WTC11 (cell line): Measurements from ENCODE around the gene KCNMA1. TPM values are rescaled to one million over a fixed set of nuclear protein-coding genes. Genes with fewer than 3 reads are reported as not detected.

Experiments
- ATAC-seq: fragments of 200-7000 bp; cut with Tn5 transposase; 2 replicates; pipeline ENCODE4 v1.10.0; 2021; ENCODE audit warnings: mild to moderate bottlenecking, moderate library complexity
- CTCF ChIA-PET: fragments of 300-600 bp; sonication (Branson Sonifier 250); formaldehyde crosslinking; loops from one replicate; lab custom pipeline; 2021; ENCODE audit warnings: antibody characterized with exemption; lab: Charles Lee
- POLR2A ChIA-PET: fragments of 350-600 bp; sonication (Branson Sonifier 250); formaldehyde crosslinking; loops from one replicate; lab custom pipeline; 2021; ENCODE audit warnings: antibody characterized with exemption; lab: Charles Lee
- DNase-seq: peaks from one replicate; pipeline ENCODE4 v3.0.0; 2021; ENCODE audit warnings: low spot score
- H3K27ac Mint-ChIP-seq: 2 replicates; pipeline ENCODE4 v1.8.0; 2021; ENCODE audit warnings: mixed read lengths
- H3K27me3 Mint-ChIP-seq: 2 replicates; pipeline ENCODE4 v1.8.0; 2021; ENCODE audit warnings: low read depth, mild to moderate bottlenecking, moderate library complexity, mixed read lengths
- H3K36me3 Mint-ChIP-seq: 2 replicates; pipeline ENCODE4 v1.8.0; 2021; ENCODE audit warnings: mixed read lengths
- H3K4me1 Mint-ChIP-seq: 2 replicates; pipeline ENCODE4 v1.8.0; 2022; ENCODE audit warnings: mixed read lengths
- H3K4me3 Mint-ChIP-seq: 2 replicates; pipeline ENCODE4 v1.8.0; 2021; ENCODE audit warnings: mild to moderate bottlenecking, moderate library complexity, mixed read lengths
- H3K9me3 Mint-ChIP-seq: 2 replicates; pipeline ENCODE4 v1.8.0; 2021; ENCODE audit warnings: mixed read lengths
- CBFB ChIP-seq: sonication (generic); formaldehyde crosslinking; IDR thresholded peaks from 2 replicates; pipeline ENCODE4 v1.8.1; 2022; ENCODE audit warnings: mild to moderate bottlenecking, low read depth, missing genetic modification reagents
- CREB1 ChIP-seq: sonication (generic); formaldehyde crosslinking; IDR thresholded peaks from 2 replicates; pipeline ENCODE4 v1.8.0; 2023; ENCODE audit warnings: mild to moderate bottlenecking, missing genetic modification reagents
- EMX1 ChIP-seq: fragments of 250-450 bp; sonication (Bioruptor Pico); IDR thresholded peaks from 2 replicates; pipeline ENCODE4 v1.8.0; 2021; ENCODE audit warnings: mild to moderate bottlenecking
- ESRRA ChIP-seq: sonication (generic); formaldehyde crosslinking; IDR thresholded peaks from 2 replicates; pipeline ENCODE4 v1.8.1; 2022; ENCODE audit warnings: mild to moderate bottlenecking, missing genetic modification reagents, borderline replicate concordance
- FOXP1 ChIP-seq: sonication (generic); formaldehyde crosslinking; IDR thresholded peaks from 2 replicates; pipeline ENCODE4 v1.8.0; 2022; ENCODE audit warnings: missing genetic modification reagents, mild to moderate bottlenecking, moderate library complexity, borderline replicate concordance
- GABPB1 ChIP-seq: sonication (generic); formaldehyde crosslinking; IDR thresholded peaks from 2 replicates; pipeline ENCODE4 v1.8.1; 2023; ENCODE audit warnings: mild to moderate bottlenecking, missing genetic modification reagents
- HMGA2 ChIP-seq: fragments of 250-450 bp; sonication (Bioruptor Pico); IDR thresholded peaks from 2 replicates; pipeline ENCODE4 v1.4.0; 2021; ENCODE audit warnings: mild to moderate bottlenecking, moderate library complexity
- IRF2 ChIP-seq: sonication (generic); formaldehyde crosslinking; IDR thresholded peaks from 2 replicates; pipeline ENCODE4 v1.8.0; 2022; ENCODE audit warnings: low read depth, missing genetic modification reagents, borderline replicate concordance
- JUN ChIP-seq: sonication (generic); formaldehyde crosslinking; IDR thresholded peaks from 2 replicates; pipeline ENCODE4 v1.8.0; 2023; ENCODE audit warnings: mild to moderate bottlenecking, missing genetic modification reagents
- MXD4 ChIP-seq: fragments of 250-450 bp; sonication (Bioruptor Pico); IDR thresholded peaks from 2 replicates; pipeline ENCODE4 v1.8.0; 2021; ENCODE audit warnings: mild to moderate bottlenecking, moderate library complexity, borderline replicate concordance
- NR1H2 ChIP-seq: sonication (generic); formaldehyde crosslinking; IDR thresholded peaks from 2 replicates; pipeline ENCODE4 v1.9.0; 2021; ENCODE audit warnings: mild to moderate bottlenecking, moderate library complexity, missing genetic modification reagents
- NR3C1 ChIP-seq: sonication (generic); formaldehyde crosslinking; conservative IDR thresholded peaks from 2 replicates; pipeline ENCODE4 v1.8.1; 2023; ENCODE audit warnings: low read depth, mild to moderate bottlenecking, missing genetic modification reagents
- PRRX2 ChIP-seq: fragments of 250-450 bp; sonication (Bioruptor Pico); IDR thresholded peaks from 2 replicates; pipeline ENCODE4 v1.8.0; 2021; ENCODE audit warnings: mild to moderate bottlenecking
- SMAD3 ChIP-seq: sonication (generic); formaldehyde crosslinking; IDR thresholded peaks from 2 replicates; pipeline ENCODE4 v1.8.0; 2022; ENCODE audit warnings: missing genetic modification reagents, mild to moderate bottlenecking, borderline replicate concordance
- TCF7 ChIP-seq: sonication (generic); formaldehyde crosslinking; IDR thresholded peaks from 2 replicates; pipeline ENCODE4 v1.8.0; 2022; ENCODE audit warnings: mild to moderate bottlenecking, low read depth, missing genetic modification reagents, moderate library complexity
- total RNA-seq: library from RNA; stranded (reverse); gene quantifications from 3 replicates; pipeline ENCODE4 v1.2.3, GENCODE V29; 2021
- TF ChIP-seq, protein P1 (sequence below): sonication (generic); formaldehyde crosslinking; IDR thresholded peaks from 2 replicates; pipeline ENCODE4 v1.8.1; 2023; ENCODE audit warnings: mild to moderate bottlenecking, missing genetic modification reagents
- TF ChIP-seq, protein P2 (sequence below): fragments of 250-450 bp; sonication (Bioruptor Pico); IDR thresholded peaks from 2 replicates; pipeline ENCODE4 v1.9.0; 2021; ENCODE audit warnings: moderate library complexity, mild to moderate bottlenecking, inconsistent platforms, borderline replicate concordance
- TF ChIP-seq, protein P3 (sequence below): fragments of 250-450 bp; sonication (Bioruptor Pico); IDR thresholded peaks from 2 replicates; pipeline ENCODE4 v1.8.0; 2021; ENCODE audit warnings: mild to moderate bottlenecking
- TF ChIP-seq, protein P4 (sequence below): fragments of 250-450 bp; sonication (Bioruptor Pico); IDR thresholded peaks from 2 replicates; pipeline ENCODE4 v1.9.0; 2021; ENCODE audit warnings: mild to moderate bottlenecking
- TF ChIP-seq, protein P5 (sequence below): fragments of 250-450 bp; sonication (Bioruptor Pico); IDR thresholded peaks from 2 replicates; pipeline ENCODE4 v2.1.2; 2022; ENCODE audit warnings: mild to moderate bottlenecking, moderate library complexity
- TF ChIP-seq, protein P6 (sequence below): sonication (generic); formaldehyde crosslinking; IDR thresholded peaks from 2 replicates; pipeline ENCODE4 v1.8.0; 2023; ENCODE audit warnings: missing genetic modification reagents
- TF ChIP-seq, protein P7 (sequence below): sonication (generic); formaldehyde crosslinking; IDR thresholded peaks from 2 replicates; pipeline ENCODE4 v1.8.1; 2022; ENCODE audit warnings: low read depth, missing genetic modification reagents, borderline replicate concordance
- TF ChIP-seq, protein P8 (sequence below): sonication (generic); formaldehyde crosslinking; IDR thresholded peaks from 2 replicates; pipeline ENCODE4 v1.8.0; 2022; ENCODE audit warnings: mild to moderate bottlenecking, missing genetic modification reagents

Gene KCNMA1
- total RNA-seq, 1 experiment from 2014 or later, result 7.3 TPM

DNA sequence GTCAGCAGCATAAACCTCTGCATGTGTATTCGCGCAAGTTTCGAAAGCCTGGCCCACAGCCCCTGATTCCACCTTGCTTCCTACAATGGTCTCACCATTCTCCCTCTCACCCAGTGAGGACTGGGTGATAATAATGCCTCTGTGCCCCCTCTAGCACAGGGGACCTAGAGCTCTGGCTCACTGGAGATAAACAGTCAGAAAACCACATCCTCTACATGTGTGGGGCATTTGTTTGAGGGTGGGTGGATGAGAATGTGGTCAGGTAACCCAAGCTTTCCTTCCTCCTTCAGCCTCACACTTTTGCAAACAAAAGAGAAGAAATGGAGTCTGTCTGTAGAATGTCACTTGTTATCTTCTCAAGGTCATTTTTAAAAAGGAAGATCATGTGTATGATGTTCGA is 373.5 kb downstream of the KCNMA1 start (continued):
- TF ChIP-seq, protein P1, sequence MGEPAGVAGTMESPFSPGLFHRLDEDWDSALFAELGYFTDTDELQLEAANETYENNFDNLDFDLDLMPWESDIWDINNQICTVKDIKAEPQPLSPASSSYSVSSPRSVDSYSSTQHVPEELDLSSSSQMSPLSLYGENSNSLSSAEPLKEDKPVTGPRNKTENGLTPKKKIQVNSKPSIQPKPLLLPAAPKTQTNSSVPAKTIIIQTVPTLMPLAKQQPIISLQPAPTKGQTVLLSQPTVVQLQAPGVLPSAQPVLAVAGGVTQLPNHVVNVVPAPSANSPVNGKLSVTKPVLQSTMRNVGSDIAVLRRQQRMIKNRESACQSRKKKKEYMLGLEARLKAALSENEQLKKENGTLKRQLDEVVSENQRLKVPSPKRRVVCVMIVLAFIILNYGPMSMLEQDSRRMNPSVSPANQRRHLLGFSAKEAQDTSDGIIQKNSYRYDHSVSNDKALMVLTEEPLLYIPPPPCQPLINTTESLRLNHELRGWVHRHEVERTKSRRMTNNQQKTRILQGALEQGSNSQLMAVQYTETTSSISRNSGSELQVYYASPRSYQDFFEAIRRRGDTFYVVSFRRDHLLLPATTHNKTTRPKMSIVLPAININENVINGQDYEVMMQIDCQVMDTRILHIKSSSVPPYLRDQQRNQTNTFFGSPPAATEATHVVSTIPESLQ (CRISPR knock-in tag), result no peak
- TF ChIP-seq HMGA2 (CRISPR knock-in tag) (no peak), EMX1 (CRISPR knock-in tag) (no peak), TCF7 (CRISPR knock-in tag) (no peak), ESRRA (CRISPR knock-in tag) (no peak), SMAD3 (CRISPR knock-in tag) (no peak), PRRX2 (no peak)
- TF ChIP-seq, protein P2, sequence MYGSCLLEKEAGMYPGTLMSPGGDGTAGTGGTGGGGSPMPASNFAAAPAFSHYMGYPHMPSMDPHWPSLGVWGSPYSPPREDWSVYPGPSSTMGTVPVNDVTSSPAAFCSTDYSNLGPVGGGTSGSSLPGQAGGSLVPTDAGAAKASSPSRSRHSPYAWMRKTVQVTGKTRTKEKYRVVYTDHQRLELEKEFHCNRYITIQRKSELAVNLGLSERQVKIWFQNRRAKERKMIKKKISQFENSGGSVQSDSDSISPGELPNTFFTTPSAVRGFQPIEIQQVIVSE, result no peak
- TF ChIP-seq, all 79 proteins: peak for 0

DNA sequence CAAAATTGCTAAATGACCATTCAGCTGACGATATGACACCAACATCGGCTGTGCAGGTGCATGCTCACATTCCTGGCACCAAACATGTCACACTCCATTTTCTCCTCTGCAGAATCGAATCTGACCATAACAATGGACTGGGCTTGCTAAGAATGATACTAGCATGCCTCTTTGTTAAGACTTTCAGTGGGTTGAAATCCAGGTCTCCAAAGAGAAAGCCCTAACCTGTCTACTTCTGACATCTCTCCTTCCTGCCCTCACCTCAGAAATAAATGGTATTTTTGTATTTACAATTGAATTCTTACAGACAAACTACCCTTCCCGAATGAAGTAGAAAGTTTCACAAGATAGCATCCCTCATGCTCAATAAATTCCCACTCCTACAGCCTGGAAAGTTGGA is 373.9 kb downstream of the KCNMA1 start:
- CTCF ChIA-PET, result no interaction called here
- no peak for TF ChIP-seq PRRX2
- no peak for TF ChIP-seq MXD4 (CRISPR knock-in tag)
- TF ChIP-seq NR1H2 (CRISPR knock-in tag), result no peak
- TF ChIP-seq, protein P3, sequence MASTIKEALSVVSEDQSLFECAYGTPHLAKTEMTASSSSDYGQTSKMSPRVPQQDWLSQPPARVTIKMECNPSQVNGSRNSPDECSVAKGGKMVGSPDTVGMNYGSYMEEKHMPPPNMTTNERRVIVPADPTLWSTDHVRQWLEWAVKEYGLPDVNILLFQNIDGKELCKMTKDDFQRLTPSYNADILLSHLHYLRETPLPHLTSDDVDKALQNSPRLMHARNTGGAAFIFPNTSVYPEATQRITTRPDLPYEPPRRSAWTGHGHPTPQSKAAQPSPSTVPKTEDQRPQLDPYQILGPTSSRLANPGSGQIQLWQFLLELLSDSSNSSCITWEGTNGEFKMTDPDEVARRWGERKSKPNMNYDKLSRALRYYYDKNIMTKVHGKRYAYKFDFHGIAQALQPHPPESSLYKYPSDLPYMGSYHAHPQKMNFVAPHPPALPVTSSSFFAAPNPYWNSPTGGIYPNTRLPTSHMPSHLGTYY (CRISPR knock-in tag), result no peak
- TF ChIP-seq, protein P4, sequence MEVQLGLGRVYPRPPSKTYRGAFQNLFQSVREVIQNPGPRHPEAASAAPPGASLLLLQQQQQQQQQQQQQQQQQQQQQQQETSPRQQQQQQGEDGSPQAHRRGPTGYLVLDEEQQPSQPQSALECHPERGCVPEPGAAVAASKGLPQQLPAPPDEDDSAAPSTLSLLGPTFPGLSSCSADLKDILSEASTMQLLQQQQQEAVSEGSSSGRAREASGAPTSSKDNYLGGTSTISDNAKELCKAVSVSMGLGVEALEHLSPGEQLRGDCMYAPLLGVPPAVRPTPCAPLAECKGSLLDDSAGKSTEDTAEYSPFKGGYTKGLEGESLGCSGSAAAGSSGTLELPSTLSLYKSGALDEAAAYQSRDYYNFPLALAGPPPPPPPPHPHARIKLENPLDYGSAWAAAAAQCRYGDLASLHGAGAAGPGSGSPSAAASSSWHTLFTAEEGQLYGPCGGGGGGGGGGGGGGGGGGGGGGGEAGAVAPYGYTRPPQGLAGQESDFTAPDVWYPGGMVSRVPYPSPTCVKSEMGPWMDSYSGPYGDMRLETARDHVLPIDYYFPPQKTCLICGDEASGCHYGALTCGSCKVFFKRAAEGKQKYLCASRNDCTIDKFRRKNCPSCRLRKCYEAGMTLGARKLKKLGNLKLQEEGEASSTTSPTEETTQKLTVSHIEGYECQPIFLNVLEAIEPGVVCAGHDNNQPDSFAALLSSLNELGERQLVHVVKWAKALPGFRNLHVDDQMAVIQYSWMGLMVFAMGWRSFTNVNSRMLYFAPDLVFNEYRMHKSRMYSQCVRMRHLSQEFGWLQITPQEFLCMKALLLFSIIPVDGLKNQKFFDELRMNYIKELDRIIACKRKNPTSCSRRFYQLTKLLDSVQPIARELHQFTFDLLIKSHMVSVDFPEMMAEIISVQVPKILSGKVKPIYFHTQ, result no peak
- TF ChIP-seq, protein P5, sequence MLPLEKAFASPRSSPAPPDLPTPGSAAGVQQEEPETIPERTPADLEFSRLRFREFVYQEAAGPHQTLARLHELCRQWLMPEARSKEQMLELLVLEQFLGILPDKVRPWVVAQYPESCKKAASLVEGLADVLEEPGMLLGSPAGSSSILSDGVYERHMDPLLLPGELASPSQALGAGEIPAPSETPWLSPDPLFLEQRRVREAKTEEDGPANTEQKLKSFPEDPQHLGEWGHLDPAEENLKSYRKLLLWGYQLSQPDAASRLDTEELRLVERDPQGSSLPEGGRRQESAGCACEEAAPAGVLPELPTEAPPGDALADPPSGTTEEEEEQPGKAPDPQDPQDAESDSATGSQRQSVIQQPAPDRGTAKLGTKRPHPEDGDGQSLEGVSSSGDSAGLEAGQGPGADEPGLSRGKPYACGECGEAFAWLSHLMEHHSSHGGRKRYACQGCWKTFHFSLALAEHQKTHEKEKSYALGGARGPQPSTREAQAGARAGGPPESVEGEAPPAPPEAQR (CRISPR knock-in tag), result no peak
- TF ChIP-seq, protein P6, sequence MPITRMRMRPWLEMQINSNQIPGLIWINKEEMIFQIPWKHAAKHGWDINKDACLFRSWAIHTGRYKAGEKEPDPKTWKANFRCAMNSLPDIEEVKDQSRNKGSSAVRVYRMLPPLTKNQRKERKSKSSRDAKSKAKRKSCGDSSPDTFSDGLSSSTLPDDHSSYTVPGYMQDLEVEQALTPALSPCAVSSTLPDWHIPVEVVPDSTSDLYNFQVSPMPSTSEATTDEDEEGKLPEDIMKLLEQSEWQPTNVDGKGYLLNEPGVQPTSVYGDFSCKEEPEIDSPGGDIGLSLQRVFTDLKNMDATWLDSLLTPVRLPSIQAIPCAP, result no peak
- TF ChIP-seq NR3C1 (CRISPR knock-in tag), result no peak
- no peak for TF ChIP-seq GABPB1
- TF ChIP-seq IRF2, result no peak
- no peak for TF ChIP-seq JUN (CRISPR knock-in tag)
- TF ChIP-seq CBFB (CRISPR knock-in tag), result no peak
- TF ChIP-seq, protein P7, sequence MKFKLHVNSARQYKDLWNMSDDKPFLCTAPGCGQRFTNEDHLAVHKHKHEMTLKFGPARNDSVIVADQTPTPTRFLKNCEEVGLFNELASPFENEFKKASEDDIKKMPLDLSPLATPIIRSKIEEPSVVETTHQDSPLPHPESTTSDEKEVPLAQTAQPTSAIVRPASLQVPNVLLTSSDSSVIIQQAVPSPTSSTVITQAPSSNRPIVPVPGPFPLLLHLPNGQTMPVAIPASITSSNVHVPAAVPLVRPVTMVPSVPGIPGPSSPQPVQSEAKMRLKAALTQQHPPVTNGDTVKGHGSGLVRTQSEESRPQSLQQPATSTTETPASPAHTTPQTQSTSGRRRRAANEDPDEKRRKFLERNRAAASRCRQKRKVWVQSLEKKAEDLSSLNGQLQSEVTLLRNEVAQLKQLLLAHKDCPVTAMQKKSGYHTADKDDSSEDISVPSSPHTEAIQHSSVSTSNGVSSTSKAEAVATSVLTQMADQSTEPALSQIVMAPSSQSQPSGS (CRISPR knock-in tag), result no peak
- TF ChIP-seq, protein P8, sequence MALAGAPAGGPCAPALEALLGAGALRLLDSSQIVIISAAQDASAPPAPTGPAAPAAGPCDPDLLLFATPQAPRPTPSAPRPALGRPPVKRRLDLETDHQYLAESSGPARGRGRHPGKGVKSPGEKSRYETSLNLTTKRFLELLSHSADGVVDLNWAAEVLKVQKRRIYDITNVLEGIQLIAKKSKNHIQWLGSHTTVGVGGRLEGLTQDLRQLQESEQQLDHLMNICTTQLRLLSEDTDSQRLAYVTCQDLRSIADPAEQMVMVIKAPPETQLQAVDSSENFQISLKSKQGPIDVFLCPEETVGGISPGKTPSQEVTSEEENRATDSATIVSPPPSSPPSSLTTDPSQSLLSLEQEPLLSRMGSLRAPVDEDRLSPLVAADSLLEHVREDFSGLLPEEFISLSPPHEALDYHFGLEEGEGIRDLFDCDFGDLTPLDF (CRISPR knock-in tag), result no peak
- TF ChIP-seq CREB1 (CRISPR knock-in tag), result no peak
- TF ChIP-seq FOXP1 (CRISPR knock-in tag), result no peak

More for the DNA sequence above, 373.9 kb downstream of the KCNMA1 start:
- no peak for ATAC-seq
- POLR2A ChIA-PET, result no interaction called here
- DNase-seq, result no peak
- Mint-ChIP-seq H3K4me3 (no peak overlapping the region), H3K36me3 (no peaks in the 10 kb centered on the region), H3K9me3 (no peaks in the 10 kb centered on the region), H3K27ac (no peak overlapping the region), H3K4me1 (no peaks in the 10 kb centered on the region), H3K27me3 (no peaks in the 10 kb centered on the region; the same call in 1 of the 2 replicates)
